G401.6 (cell line): Measurements from ENCODE around the gene C5orf47.

Experiments
- FAIRE-seq: peaks from 2 replicates; lab custom pipeline; 2012; peaks lifted over from hg19 to GRCh38; lab: Jason Lieb, UNC

The C5orf47 gene

DNA sequence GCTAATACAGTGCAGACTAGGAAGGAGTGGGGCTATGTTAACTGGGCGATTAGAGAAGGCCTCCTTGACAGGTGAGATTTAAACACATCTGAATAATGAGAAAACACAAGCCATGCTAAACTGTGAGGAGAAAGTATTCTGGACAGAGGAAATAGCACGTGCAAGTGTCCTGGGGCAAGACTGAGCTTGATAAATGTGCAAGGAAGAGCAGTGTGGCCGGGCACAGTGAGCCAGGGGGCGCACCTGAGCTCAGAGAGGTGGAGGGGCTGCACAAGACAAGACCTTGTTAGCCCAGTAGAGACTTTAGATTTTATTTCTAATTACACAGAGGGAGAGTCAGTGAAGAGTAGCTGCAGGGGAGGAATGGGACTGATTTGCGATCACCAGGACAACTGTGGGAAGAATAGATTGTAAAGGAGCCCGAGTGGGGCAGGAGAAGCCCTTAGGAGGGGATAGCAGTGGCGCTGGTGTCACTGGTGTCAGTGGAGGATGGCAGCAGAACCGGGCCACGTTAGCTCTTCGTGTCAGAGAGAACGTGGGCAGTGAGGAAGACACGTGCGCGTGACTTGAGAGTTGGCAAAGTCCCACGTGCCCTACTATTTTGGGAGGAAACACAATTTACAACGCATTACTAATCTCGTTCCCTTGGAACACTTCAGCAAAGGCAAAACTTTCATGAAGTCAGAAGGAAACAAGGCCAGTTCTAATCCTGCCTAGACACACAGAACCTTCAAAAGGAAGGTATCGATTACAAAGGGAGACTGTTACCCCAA is 17.9 kb upstream of the C5orf47 start:
- no peak for FAIRE-seq

DNA sequence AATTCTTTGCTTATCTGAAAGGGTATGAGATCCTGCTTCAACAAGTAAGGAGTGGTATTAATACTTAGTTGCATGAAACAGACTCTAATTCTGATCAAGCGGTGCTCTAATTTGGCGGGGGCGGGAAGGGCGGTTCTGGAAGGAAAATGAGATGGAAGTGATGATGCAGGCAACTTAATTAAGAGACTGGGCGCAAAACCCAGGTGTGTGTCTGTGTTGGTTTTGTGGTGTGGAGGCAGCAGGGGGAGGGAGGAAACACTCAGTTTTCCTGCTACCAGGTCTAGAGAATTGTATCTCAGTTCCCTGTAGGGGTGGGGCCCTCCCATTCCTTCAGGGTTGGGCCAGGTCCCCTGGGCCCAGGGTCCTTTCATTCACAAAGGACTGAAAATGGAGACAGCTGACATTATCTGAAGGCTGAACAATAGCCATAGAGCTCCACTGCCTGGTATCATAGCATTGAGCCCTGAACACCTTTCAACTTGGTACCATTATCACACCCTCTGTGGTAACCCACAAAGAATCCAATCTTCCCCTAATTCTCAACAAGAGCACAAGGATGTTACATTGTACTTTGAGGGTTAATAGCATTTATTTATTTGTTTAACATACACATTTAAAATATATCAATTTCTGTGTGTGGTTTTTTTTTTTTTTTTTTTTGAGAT is 17.2 kb upstream of the C5orf47 start:
- FAIRE-seq, result no peak

DNA sequence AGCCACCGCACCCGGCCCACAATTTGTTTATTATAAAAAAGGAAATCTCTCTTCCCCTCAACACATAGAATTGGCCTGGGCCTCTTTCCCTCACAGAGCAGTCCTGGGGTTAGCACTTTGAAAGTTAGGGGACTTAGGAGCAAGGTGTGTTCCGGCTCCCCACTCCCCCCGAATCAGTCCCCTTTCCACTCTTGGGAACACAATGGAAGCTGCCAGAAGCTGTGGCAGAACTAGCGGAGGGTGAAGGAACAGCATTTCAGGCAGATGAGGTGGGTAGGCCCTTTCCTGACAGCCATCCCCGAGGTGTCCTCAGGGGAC is 16.4 kb upstream of the C5orf47 start:
- FAIRE-seq, result no peak

DNA sequence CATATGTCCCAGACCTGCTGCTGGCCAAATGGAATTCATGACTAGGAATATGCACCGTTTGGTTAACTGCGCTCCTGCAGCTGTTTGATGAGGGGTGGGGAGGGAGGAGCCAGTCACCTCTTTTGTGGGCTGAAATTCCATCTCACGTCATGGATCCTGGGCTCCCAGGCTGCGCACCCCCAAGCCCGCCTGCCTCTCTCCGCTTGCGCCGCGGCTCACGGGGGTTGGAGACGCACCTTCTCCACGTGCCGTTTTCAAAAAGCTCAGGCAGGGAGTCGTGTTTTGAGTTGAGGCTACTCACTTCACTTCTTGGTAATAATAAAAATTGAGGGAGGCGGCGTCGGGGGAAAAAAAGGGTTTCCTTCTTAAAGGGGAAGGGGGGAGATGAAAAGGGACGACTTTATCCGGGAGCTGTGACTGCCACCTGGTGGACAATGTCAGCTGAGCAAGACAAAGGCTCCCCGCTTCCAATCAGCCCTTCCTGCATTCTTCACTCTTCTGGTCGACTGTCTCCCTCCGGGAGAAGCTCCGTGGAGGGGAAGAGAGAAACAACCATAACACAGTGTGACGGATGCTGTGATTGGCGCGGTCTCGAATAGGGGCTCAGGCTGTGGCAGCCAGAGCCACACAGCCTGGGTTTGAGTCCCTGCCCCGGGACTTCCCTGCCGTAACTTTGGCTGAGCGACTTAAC is 15.9 kb upstream of the C5orf47 start:
- FAIRE-seq, result no peak

DNA sequence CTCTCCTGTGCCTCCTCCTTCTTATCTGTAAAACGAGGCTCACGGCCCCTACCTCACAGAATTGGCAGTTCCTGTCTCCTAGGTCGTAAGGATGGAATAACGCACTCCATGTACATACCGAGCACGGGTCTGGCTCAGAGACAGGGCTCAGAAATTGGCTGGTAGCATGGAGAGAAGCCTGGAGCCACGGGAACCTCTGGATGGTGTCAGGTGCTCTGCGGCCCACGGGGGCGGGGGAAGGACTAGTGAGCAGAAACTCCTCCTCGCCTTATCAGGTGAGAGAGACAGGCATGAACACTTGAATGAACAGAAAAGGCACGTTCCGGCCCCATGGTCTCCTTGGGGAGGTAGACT is 15.4 kb upstream of the C5orf47 start:
- no peak for FAIRE-seq

DNA sequence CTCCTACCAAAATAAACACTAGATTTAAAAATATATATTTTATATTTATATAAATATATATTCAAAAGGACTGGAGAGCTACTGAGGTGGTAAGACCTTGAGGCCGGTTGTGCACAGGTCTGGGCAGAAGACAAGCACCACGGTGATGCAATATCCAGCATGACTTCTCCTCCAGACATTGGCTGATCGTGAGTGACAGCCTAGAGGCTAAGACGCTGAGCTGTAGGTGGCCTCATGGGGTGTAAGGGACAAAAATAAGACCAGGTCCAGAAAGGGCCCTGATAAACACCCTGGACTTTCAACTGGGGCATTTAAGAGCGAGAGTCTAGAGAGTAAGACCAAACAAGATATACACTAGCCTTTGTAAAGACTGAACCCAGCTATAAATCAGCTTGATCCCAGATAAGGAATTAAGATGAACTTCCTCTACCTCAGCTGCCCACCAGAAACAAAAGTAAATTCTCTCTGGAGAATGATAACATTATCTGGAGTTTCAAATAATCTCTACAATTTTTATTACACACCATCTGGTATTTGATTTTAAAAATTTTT is 14.2 kb upstream of the C5orf47 start:
- FAIRE-seq, result no peak

DNA sequence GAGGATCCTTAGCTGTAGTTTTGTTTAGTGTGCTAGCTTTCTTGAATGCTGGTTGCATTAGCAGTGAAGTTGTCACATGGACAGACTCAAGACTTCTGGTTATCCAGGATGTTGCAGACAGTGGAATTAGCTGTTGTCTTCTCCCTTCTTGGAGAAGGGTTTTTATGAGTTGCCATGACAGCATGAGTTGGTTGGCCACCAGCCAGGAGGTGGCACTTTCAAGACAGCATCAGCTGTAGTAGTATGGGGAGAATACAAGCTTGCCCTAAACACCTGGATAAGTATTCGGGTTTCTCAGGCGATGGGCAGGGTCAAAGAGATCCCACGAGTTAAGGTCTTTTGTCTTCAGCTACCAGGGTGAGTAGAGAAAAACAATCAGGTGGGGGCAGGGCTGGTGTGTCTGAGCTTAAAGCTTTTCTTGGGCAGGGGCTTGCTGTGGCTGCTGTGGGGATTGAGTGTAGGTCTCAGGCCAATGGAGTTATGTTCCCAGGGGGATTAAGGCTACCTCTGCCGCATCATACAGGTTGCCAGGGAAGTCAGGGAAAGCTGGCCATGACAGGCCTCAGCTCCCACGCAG is 7.7 kb upstream of the C5orf47 start:
- no peak for FAIRE-seq

DNA sequence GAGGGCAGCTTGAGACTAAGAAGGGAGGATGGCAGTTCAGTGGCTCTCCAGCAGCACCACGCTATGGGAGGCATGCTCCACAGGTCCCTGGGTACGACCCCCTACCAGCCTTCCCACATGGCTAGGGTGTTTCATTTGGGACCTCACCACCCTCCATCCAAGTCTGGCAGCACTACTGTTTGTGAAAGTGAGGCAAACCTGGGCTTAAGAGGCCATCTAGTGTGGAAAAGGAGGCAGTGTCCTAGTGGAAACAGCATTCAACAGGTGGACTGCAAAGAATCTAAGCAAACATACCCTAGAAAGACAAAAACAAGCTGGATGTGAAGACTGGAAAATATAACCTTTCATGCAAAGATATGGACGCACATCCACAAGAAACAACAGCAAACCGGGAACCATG is 4.8 kb upstream of the C5orf47 start:
- no peak for FAIRE-seq

DNA sequence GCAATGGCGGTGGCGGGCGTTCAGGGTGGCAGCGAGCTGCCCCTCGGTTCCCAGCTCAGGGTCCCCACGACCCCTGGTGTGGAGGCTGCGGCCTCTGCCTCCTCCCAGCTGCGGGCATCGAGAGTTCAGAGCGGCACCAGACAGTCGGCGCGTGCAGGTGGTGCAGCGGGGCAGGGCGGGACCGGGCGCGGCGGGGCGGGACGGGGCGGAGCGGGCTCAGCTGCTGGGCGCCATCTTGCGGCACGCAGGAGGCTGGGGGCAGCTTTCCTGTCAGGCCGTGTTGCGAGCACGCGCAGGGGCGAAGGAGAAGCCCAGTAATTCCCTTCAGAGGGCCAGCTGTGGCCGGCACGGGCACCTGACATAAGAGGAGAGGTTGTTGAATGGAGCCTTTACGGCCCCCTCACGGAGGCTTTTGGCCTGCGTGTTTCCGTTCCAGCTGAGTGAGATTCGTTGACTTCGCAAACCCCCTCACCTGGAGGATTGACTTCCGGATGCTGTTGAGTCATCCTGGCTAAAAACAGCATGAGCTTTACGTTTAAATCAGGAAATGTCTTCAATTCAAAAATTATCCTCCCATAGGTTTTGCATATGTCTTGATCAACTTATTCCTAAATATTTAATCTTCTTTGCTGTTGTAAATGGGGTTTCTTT is 587 bp downstream of the C5orf47 start:
- FAIRE-seq, result no peak

DNA sequence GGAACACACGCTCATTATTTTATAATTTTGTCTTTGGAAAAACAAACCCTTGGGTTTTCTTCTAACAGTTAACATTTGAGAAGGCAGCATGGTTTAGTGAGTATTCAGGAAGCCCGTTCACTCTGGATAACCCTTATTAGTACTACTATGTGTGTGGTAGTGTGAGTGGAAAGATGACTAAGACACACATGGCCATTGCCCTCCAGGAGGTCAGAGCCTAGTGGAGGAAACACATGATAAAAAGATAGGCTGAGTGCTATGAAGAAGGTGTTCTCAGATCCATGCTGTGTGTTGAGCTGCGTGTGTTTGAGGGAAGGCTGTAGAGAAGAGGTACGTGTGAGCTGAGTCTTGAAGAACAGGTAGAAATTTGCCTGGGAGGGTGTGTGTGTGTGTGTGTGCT is 8.4 kb downstream of the C5orf47 start:
- FAIRE-seq, result no peak

DNA sequence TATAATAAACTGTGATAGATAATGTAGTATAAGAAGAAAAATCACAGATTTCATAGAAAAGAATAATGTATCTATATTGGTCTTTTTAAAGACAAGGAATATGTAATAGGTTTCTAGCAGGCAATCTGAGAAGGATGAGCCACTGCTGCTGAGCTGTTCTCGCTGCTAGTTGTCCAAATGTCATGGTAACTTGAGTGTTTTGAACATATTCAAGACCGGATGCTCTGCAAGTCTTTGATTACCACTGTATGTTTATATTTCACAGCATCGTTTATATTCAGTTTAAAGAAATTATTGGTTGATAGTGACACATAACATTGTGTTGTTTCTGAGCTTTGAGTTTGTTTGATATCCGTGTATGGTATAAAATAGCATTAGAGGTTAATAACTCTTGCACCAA is 9.6 kb downstream of the C5orf47 start:
- FAIRE-seq, result no peak

DNA sequence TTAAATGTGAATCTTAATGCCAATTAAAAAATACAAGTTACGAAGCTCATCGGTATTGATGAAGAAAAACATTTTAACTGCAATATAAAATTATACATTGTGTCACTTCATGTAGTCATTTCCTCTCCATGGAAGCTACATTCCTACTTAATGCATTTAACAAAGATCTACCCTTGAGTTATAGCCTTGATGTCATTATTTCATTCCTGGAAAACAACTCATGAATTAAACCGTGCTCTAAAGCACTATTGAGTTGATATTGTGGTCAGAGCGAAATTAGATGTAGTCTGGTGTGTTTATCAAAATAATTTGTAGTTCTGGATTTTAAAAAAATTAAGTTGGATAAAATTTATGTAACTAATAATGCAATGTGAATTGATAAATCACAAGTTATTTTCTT is 11.1 kb downstream of the C5orf47 start:
- FAIRE-seq, result no peak

DNA sequence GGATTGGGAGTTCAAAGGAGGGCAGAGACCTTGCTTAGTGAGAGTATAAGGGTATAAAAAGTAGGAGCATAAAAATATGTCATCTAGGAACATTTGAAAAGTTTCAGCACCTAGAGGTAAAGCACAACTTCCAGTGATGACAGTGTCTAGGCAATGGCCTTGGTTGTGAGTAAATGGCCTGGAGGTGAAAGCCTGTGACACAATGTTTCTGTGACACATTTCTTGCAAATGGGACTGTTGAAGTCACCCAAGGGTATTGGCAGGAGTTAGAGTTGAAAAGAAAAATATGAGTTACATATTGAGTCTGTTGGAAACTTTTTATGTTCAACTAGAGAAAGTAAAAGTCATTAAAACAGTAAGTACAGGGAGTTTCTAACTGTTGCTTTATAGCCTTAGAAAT is 14.8 kb downstream of the C5orf47 start:
- FAIRE-seq, result no peak

DNA sequence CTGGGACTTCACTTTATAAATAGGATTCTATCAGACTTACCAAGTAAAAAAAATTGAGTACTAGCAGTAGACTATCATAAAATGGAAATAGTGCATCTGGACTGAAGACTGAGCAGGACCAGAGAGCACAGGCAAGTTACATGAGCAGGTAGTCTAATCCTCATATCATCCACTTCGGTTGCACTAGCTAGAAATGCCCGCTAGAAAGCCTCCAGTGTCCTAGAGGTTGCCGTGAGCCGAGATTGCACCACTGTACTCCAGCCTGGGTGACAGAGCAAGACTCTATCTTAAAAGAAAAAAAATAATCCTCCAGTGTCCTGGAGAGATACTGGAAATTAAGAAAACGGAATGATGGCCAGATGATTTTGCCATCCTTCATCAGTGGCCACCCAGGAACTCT is 20.0 kb downstream of the C5orf47 start:
- no peak for FAIRE-seq

DNA sequence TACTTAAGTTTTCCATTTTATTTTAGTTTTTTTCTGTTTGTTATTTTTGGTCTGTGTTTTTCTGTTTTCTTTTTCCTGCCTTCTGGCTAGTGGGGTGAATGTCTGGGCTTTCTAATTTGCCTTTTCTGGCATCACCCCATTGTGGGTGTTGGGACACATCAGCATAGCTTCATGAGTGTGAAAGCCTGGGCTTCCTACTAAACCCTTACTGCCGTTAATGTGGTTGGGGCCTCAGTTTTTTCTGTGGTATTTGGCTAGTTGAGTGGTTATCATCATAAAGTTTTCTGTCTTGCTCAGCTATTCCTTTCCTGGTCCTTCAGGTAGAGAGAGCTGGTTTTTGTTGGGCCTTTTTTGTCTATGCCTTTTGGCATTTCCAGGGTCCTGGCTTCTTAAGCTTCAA is 21.4 kb downstream of the C5orf47 start:
- FAIRE-seq, result no peak

DNA sequence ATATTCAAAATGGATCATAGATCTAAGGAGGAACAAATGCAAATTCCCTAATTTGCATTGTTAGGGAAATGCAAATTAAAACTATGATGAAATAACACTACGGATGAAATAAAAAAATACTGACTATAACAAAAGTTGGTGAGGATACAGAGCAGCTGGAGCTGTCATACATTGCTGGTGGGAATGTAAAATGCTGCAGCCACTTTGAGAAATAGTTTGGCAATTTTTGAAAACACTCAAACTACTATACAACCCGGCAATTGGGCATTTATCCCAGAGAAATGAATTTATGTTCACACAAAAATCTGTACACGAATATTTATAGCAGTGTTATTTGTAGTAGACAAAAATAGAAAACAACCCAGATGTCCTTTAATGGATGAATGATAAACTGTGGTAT is 22.5 kb downstream of the C5orf47 start:
- FAIRE-seq, result no peak

DNA sequence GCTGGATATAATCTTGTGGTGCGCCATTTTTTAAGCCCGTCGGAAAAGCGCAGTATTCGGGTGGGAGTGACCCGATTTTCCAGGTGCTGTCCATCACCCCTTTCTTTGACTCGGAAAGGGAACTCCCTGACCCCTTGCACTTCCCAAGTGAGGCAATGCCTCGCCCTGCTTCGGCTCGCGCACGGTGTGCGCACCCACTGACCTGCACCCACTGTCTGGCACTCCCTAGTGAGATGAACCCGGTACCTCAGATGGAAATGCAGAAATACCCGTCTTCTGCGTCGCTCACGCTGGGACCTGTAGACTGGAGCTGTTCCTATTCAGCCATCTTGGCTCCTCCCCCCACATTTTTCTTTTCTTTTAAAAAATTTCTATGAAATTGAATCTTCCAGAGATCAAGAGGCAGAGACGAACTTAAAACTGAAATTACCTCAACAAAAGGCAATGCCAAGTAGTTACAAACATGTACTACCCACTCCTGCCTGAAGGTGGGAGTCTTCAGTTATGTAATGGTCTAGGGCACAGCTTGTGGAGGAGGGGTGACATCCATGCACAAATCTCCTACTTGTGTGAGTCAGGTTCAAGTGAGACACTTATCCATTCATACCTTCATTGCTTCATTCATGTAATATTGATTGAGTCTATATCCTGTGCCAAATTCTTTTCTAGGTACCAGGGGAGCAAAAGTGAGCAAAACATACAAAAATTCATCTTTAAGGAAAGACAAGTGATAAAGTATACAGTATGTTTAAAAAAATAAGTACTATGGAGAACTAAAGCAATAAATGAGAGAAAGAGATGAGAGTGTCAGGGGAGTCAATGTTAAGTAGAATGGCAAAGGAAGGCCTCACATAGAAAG is 31.3 kb downstream of the C5orf47 start:
- FAIRE-seq, result peak; percentile 65

DNA sequence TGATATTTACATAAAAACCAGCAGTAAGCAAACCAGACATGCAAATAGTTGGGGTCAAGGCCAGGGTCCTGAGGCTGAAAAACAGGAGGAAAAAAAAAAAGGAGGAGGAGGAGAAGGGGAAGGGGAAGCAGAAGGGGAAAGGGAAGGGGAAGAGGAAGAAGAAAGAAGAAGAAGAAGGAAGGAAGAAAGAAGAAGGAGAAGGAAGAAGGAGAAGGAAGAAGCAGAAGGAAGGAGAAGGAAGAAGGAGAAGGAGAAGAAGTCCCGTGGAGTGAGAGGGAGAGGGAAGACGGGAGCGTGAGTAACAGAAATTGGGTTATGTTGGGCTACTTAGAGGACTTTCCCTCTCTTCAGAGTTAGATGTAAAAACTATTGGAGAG is 31.9 kb downstream of the C5orf47 start:
- FAIRE-seq, result no peak

DNA sequence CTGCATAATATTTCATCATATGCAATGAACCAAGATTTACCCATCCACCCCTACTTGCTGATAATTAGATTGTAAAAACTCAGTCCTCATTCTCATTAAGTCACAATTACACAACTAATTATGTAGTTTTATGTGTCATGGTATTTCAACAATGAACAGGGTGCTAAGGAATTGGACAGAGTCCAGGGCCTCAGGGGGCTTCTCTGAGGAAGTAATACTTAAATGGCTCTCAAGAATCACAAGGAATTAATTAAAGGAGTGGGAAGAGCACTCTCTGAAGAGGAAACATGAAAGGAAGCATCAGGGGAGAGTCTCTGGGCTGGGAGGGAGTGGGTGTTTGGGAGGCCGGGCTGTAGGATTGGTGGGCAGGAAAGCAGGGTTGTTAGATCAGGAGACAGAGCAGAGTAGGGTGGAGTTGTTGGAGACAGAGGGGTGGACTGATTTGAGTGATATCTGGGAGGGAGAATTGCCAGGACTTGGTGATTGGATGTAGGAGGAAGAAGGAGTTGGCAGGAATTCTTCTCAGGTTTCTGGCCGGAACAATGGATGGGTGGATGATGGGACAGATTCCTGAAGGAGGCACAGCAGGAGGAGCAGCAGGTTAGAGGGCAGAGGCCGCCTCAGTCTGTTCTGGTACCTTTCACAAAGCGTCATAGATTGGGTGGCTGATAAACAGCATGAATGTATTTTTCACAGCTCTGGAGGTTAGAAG is 33.6 kb downstream of the C5orf47 start:
- FAIRE-seq, result no peak

DNA sequence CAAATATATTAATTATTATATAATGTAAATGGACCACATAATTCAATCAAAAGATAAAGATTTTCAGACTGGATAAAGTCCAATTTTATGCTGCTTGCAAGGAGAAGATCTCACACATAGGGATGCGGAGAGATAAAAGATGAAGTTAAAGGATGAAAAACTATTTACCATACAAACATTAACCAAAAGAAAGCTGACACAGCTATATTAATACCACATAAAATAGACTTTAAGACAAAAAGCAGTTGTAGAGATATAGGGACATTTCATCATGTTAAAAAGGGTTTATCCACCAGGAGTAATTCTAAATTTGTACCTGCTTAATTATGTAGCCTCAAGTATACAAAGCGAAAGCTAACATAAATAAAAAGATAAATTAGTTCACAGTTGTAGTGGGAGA is 41.3 kb downstream of the C5orf47 start:
- FAIRE-seq, result no peak
